Testis (tissue), 3 donors: Measurements from ENCODE around the gene RSBN1L. TPM values are rescaled to one million over a fixed set of nuclear protein-coding genes. Genes with fewer than 3 reads are reported as not detected.
"Not testable (repeated sequence)": the region's sequence is repeated elsewhere in the genome, so short reads cannot be mapped to it uniquely, and the experiment has no call there.

Experiments used
- DNase-seq: peaks from one replicate; pipeline ENCODE4 v3.0.0-alpha.2; 2019
- H3K27ac ChIP-seq, 2 donors: fragments of 200-600 bp; sonication (generic); one replicate each; pipeline ENCODE4 v1.5.1; 2019
- H3K27me3 ChIP-seq: fragments of 200-600 bp; sonication (generic); one replicate; pipeline ENCODE4 v1.5.1; 2019
- H3K36me3 ChIP-seq: fragments of 200-600 bp; sonication (generic); one replicate; pipeline ENCODE4 v1.5.1; 2017; ENCODE audit warnings: low read depth; ENCODE audit errors: missing control alignments
- H3K4me1 ChIP-seq: fragments of 200-600 bp; sonication (generic); one replicate; pipeline ENCODE4 v1.5.1; 2019
- H3K4me3 ChIP-seq, 2 donors: fragments of 200-600 bp; sonication (generic); one replicate each; pipeline ENCODE4 v1.5.1; 2017 to 2019
- H3K9me3 ChIP-seq: fragments of 200-600 bp; sonication (generic); one replicate; pipeline ENCODE4 v1.5.1; 2017
- POLR2A ChIP-seq: fragments of 450-650 bp; IDR thresholded peaks from one replicate; pipeline ENCODE4 v1.6.1; 2017; ENCODE audit warnings: antibody characterized with exemption, mild to moderate bottlenecking, moderate library complexity
- WGBS, 2 donors: methylation state at CpG; one replicate each; pipeline ENCODE4 v1.1.5; 2018; 5-methylcytosine and 5-hydroxymethylcytosine counted together
- intact Hi-C: fragments of 100-400 bp; cut with DNase I; formaldehyde crosslinking; loops from one replicate; pipeline ENCODE4 v1.15.1; 2023; ENCODE audit warnings: low total_unique reads
- polyA plus RNA-seq: library from polyadenylated mRNA; stranded (reverse); fragments of 350-450 nt; fragmentation: Illumina TruSeq; extraction: RNeasy Lipid Tissue Mini Kit (QIAGEN cat#74804); gene quantifications from one replicate; pipeline ENCODE4 v1.2.3, GENCODE V29; 2014; ENCODE audit warnings: low read depth, low replicate concordance; ENCODE audit not compliant: insufficient read depth
- total RNA-seq, 2 donors: library from RNA; depleted of rRNA; stranded (reverse); fragments of >200 nt; gene quantifications; one replicate each; pipeline ENCODE4 v1.2.3, GENCODE V29; 2016
- TF ChIP-seq, protein P1 (sequence below), 3 experiments: fragments of 450-650 bp in 2 of 3; fragments of 200-600 bp in 1 of 3; sonication (generic) in 1 of 3; IDR thresholded peaks; one replicate each; pipeline ENCODE4 v1.5.1; 2016 to 2019; ENCODE audit warnings: antibody characterized with exemption in 3 of 3, mild to moderate bottlenecking in 2 of 3, moderate library complexity in 1 of 3

RSBN1L gene
- total and polyA plus RNA-seq, 3 donors from 2014 or later: 33.0 to 40.1 (median 38.1) TPM

DNA sequence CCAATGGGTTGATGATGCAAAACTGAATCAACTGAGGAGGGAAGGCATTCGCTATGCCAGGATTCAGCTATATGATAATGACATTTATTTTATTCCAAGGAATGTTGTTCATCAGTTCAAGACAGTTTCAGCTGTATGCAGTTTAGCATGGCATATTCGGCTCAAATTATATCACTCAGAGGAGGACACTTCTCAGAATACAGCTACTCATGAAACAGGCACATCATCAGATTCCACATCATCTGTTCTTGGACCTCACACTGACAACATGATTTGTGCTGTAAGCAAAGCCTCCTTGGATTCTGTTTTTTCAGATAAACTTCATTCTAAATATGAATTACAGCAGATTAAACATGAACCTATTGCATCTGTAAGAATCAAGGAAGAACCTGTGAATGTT, 82.3 kb downstream of the RSBN1L start:
- H3K36me3 ChIP-seq: no peaks in the 10 kb centered on the region
- H3K9me3 ChIP-seq: no peaks in the 10 kb centered on the region
- no peak for DNase-seq
- H3K27ac ChIP-seq: no peak overlapping the region
- H3K27me3 ChIP-seq: no peaks in the 10 kb centered on the region
- H3K4me3 ChIP-seq: no peak overlapping the region
- intact Hi-C loops: no loop called here
- no peak for TF ChIP-seq POLR2A
- TF ChIP-seq, protein P1, sequence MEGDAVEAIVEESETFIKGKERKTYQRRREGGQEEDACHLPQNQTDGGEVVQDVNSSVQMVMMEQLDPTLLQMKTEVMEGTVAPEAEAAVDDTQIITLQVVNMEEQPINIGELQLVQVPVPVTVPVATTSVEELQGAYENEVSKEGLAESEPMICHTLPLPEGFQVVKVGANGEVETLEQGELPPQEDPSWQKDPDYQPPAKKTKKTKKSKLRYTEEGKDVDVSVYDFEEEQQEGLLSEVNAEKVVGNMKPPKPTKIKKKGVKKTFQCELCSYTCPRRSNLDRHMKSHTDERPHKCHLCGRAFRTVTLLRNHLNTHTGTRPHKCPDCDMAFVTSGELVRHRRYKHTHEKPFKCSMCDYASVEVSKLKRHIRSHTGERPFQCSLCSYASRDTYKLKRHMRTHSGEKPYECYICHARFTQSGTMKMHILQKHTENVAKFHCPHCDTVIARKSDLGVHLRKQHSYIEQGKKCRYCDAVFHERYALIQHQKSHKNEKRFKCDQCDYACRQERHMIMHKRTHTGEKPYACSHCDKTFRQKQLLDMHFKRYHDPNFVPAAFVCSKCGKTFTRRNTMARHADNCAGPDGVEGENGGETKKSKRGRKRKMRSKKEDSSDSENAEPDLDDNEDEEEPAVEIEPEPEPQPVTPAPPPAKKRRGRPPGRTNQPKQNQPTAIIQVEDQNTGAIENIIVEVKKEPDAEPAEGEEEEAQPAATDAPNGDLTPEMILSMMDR (IDR thresholded peaks at IDR 0.05): no peak
- WGBS, 2 donors: 98 to 100% methylated on average over 2 of the region's 2 CpGs
- no peaks in the 10 kb centered on the region for H3K4me1 ChIP-seq

DNA sequence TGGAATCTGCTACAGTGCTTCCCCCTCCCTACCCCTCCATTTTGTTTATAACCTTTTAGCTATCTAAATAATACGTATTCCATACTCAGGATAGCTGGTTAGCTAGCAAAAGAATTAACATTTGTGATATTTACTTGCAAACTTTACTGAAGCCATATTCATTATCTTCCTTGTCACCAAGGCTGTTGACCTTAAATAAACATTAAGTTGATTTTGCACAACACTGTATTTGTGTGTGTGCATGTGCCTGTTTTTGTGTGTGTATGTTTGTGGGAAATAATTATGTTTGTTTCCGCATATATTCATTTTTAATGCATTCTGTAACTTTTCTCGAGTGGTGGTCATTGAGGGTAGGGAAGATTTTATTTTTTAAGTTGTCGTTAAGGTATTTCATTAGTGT, 86.1 kb downstream of the RSBN1L start:
- Histone ChIP-seq H3K27me3 (no peaks in the 10 kb centered on the region), H3K27ac (no peak overlapping the region), H3K4me1 (no peaks in the 10 kb centered on the region), H3K36me3 (no peaks in the 10 kb centered on the region), H3K9me3 (no peaks in the 10 kb centered on the region), H3K4me3 (no peak overlapping the region)
- no peak for DNase-seq
- 91 to 93% methylated on average over 4 of the region's 4 CpGs for WGBS, 2 donors
- intact Hi-C loops: no loop called here
- no peak for TF ChIP-seq POLR2A
- TF ChIP-seq, protein P1 (IDR thresholded peaks at IDR 0.05): no peak

DNA sequence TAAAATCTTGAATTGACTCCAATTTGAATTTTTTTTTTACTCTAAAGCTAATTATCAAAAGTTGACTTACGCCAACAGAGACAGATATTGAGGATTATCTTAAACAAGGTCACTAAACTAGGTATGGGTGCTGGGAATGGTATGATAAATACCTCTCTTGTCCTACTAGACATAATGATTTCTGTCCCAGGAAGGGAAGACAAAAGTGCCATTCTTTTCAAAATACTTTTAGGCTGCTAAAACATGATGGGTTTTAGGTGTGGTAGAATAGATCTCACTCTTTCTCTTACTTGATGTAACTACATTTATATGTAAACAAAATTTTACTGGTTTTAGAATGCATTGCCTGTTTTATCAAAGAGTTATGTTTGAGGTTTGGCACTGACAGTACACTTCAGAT, 86.9 kb downstream of the RSBN1L start:
- no peak overlapping the region for H3K27ac ChIP-seq
- WGBS, 2 donors: 60 to 92% methylated on average over 1 of the region's 1 CpG
- H3K9me3 ChIP-seq: no peaks in the 10 kb centered on the region

DNA sequence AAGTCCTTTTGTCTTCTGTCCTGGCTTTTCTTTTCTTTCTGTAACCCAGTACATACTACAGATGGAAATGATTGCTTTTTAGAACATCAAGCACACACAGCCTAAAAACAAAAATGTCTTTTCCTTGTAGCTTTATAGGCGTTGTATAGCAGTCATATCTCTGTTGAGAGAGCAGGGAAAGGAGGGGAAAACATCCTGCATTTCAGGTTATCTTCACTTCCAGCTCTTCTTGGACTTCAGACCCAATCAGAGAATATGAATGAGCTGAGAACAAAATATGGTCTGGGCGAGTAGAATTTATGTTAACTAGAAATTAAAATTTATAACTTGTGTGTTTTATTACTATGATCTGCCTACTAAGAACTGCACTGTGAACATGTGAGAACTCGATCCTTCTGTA, 87.3 kb downstream of the RSBN1L start:
- H3K36me3 ChIP-seq: no peaks in the 10 kb centered on the region
- H3K27ac ChIP-seq: no peak overlapping the region
- H3K4me1 ChIP-seq: no peaks in the 10 kb centered on the region
- no peak for TF ChIP-seq POLR2A
- TF ChIP-seq, protein P1 (IDR thresholded peaks at IDR 0.05): no peak
- WGBS, 2 donors: 73 to 81% methylated on average over 3 of the region's 3 CpGs
- DNase-seq: no peak
- H3K4me3 ChIP-seq: no peak overlapping the region
- intact Hi-C loops: no loop called here
- H3K9me3 ChIP-seq: no peaks in the 10 kb centered on the region
- no peaks in the 10 kb centered on the region for H3K27me3 ChIP-seq

More for the DNA sequence above, 86.9 kb downstream of the RSBN1L start:
- Histone ChIP-seq H3K27me3 (no peaks in the 10 kb centered on the region), H3K36me3 (no peaks in the 10 kb centered on the region), H3K4me3 (no peak overlapping the region), H3K4me1 (no peaks in the 10 kb centered on the region)
- TF ChIP-seq POLR2A: no peak
- TF ChIP-seq, protein P1 (IDR thresholded peaks at IDR 0.05): no peak
- no peak for DNase-seq
- intact Hi-C loops: no loop called here

DNA sequence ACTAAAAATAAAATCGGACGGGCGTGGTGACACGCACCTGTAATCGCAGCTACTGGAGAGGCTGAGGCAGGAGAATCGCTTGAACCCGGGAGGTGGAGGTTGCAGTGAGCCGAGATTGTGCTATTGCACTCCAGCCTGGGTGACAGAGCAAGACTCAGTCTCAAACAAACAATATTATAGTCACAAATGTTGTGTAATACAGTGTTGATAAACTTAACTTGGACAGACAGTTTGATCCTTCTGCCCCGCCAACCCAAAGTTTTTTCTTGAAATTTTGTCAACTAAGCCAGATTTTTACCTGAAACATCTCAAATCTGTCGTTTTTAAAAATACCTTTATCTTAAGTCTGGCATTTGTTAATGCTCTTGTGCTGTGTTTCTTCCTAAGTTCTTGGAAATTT, 88.2 kb downstream of the RSBN1L start:
- H3K36me3 ChIP-seq, DNase-seq, intact Hi-C loops, H3K4me1 ChIP-seq, H3K4me3 ChIP-seq, H3K27me3 ChIP-seq, H3K9me3 ChIP-seq, H3K27ac ChIP-seq: not testable (repeated sequence)
- 92 to 93% methylated on average over 10 of the region's 10 CpGs for WGBS, 2 donors
